GM18868 (cell line): Measurements from ENCODE around the gene LRRC58.

Experiments used
- ATAC-seq: cut with Tn5 transposase; IDR thresholded peaks from one replicate; pipeline ENCODE4 v1.9.1; 2021; ENCODE audit warnings: mild to moderate bottlenecking, moderate library complexity; ENCODE audit not compliant: unreplicated experiment

The LRRC58 gene

GRCh38 chr3:120280566-120280965, 68.6 kb downstream of the LRRC58 start:
- ATAC-seq: peak; percentile 85

- peak; percentile 3 for ATAC-seq
Observed at GRCh38 chr3:120280026-120280425, 69.1 kb downstream of the LRRC58 start.

- no peak for ATAC-seq
Observed at GRCh38 chr3:120276767-120277166, 72.4 kb downstream of the LRRC58 start.

GRCh38 chr3:120275618-120276017, 73.5 kb downstream of the LRRC58 start:
- ATAC-seq: no peak

GRCh38 chr3:120274739-120275167, 74.4 kb downstream of the LRRC58 start:
- no peak for ATAC-seq
